ENCODE measurements around the gene ATG12. TPM values are rescaled to one million over a fixed set of nuclear protein-coding genes. Genes with fewer than 3 reads are reported as not detected.

The ATG12 gene
- polyA plus RNA-seq, 1 donor = 74.4 TPM

DNA sequence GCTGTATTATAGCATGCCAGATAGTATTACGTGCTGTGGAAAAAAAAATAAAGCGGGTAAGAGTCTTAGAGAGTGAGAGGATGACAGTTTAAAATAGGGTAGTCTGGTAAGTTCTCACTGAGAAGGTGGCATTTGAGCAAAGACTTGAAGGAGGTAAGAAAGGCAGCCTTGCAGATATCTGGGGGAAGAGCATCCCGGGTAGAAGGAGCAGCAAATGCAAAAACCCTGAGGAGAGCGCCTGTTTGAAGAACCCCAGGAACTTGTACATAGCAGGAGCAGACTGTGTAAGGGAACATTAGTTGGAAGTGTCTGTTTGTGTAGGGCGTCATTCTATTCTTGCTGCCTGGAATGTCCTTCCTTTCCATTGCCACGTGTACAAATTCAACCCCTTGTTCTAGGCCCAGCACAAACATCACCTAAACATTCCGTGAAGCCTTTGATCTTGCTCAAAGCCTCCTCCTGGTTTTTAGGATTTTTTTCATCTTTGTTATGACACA lies 3.0 kb upstream of the ATG12 start:
- WGBS (ENCODE audit: insufficient coverage, low lambda C conversion rate) = 84% methylated on average over 4 of the region's 7 CpGs
- H3K4me1 ChIP-seq (ENCODE audit: control insufficient read depth, insufficient read depth, low read length) = peaks cover 12% of the 10 kb centered on the region
- no peaks in the 10 kb centered on the region for H3K36me3 ChIP-seq (ENCODE audit: control insufficient read depth, insufficient read depth, low read length)
- no peak overlapping the region for H3K4me3 ChIP-seq (ENCODE audit: low read length)
- DNase-seq = no peak
- H3K9me3 ChIP-seq (ENCODE audit: control insufficient read depth, low read depth, low read length) = no peaks in the 10 kb centered on the region
- H3K27ac ChIP-seq (ENCODE audit: low read length) = no peak overlapping the region
- no peaks in the 10 kb centered on the region for H3K27me3 ChIP-seq (ENCODE audit: control insufficient read depth, insufficient read depth, low read length)

DNA sequence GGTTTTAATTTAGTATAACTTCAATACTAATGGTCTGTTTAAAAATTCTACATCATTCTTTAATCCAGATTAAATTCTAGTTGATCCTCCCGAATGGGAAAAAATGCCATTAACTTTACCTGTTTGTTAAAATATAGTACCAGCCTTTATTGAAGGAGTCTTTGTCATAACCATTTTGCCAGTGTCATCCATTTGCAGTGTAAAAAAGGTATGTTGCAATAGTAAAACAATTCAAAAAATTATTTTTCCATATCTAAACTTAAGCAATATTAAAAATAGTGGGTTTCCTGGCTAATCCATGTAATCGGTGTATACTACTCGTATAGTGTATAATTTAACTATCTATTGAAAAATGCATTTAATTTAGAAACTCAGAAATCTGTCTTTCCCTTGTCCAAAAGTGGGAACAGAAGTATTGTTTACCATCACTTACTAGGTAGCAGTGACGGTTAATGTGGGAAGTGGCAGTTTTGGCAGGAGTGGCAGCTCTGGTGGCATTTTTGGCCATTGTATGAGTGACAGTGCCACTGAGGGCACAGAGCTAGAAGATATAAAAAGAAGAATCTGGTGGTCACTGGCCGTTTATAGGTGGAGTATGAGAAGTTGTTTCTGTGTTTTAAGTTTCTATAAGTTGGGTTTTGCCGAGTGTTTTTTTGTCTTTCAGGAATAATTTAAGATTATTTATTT lies 2.2 kb upstream of the ATG12 start:
- DNase-seq = no peak
- WGBS (ENCODE audit: insufficient coverage, low lambda C conversion rate) = 84% methylated on average over 5 of the region's 6 CpGs
- Histone ChIP-seq H3K27ac (ENCODE audit: low read length) (no peak overlapping the region), H3K4me1 (ENCODE audit: control insufficient read depth, insufficient read depth, low read length) (peaks cover 7% of the 10 kb centered on the region), H3K4me3 (ENCODE audit: low read length) (no peak overlapping the region), H3K9me3 (ENCODE audit: control insufficient read depth, low read depth, low read length) (no peaks in the 10 kb centered on the region), H3K27me3 (ENCODE audit: control insufficient read depth, insufficient read depth, low read length) (no peaks in the 10 kb centered on the region), H3K36me3 (ENCODE audit: control insufficient read depth, insufficient read depth, low read length) (no peaks in the 10 kb centered on the region)

DNA sequence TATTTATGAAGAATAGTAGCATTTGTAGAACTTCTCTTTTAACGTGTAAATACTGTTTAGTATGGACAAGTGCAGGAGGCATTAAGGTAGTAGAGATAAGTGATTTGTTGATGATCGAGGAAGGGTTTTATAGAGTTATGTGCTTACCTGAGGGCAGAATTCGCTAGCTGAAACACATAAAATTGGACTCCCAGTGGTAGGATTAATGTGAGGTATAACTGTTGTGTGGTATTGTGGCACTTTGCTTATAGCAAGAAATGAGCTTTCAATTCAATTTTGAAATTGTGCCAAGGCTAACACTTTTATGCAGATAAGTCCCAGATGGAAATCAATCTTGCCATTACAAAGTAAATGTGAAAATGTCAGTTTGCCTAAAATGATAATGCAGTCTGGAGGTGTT lies 1.6 kb upstream of the ATG12 start:
- no peaks in the 10 kb centered on the region for H3K36me3 ChIP-seq (ENCODE audit: control insufficient read depth, insufficient read depth, low read length)
- peaks cover 3% of the 10 kb centered on the region for H3K4me1 ChIP-seq (ENCODE audit: control insufficient read depth, insufficient read depth, low read length)
- peak in 1 of 2 donors; percentile 27 for DNase-seq
- H3K4me3 ChIP-seq (ENCODE audit: low read length) = peak overlapping the region; percentile 92
- no peaks in the 10 kb centered on the region for H3K9me3 ChIP-seq (ENCODE audit: control insufficient read depth, low read depth, low read length)
- whole genome bisulfite sequencing (ENCODE audit: insufficient coverage, low lambda C conversion rate) = no CpG with 5 or more reads among the region's 3 CpGs
- H3K27ac ChIP-seq (ENCODE audit: low read length) = peak overlapping the region; percentile 92
- no peaks in the 10 kb centered on the region for H3K27me3 ChIP-seq (ENCODE audit: control insufficient read depth, insufficient read depth, low read length)

DNA sequence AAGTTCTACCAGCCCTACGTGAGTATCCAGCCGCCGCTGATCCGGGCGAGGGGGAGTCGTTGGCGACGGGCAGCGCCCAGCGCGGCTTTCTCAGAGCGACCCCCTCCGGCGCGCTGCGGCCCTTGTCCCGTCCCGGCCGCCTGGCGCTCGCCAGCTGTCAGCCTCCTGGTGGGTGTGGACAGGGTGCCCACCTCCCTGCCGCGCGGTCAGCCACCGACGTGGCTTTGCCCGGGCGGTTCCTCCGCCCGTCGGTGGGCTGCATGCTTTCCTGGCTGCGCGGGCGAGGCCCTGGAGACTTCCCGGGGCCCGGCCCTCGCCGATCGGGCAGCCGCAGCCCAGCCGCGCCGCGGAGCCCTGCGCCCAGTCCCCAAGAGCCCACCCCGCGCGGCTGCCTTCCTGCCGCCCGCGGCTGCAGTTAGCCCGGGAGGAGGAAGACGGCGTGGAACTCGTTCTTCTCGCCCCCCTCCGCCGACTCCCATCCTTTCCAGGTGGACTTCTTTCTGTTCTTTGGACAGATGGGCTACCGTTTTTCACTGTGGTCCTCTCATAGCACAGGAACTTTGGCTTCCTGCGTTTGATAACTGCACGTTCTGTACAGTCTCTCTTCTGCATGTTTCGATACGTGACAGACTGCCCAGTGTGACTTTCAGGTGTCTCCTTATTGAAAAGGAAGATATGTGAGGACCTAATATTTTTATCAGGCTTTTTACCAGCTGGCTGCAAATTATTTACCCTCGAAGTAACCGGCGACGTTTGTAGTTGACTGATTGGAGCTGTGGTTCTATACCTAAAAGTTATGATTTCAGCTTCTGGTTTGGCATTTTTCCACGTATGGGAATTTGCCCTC lies 947 bp upstream of the ATG12 start:
- WGBS (ENCODE audit: insufficient coverage, low lambda C conversion rate) = 0% methylated on average over 2 of the region's 68 CpGs
- H3K36me3 ChIP-seq (ENCODE audit: control insufficient read depth, insufficient read depth, low read length) = peaks cover 3% of the 10 kb centered on the region
- peak overlapping the region; percentile 92 for H3K27ac ChIP-seq (ENCODE audit: low read length)
- peak overlapping the region; percentile 92 for H3K4me3 ChIP-seq (ENCODE audit: low read length)
- DNase-seq = peak in 1 of 2 donors; percentile 31
- H3K9me3 ChIP-seq (ENCODE audit: control insufficient read depth, low read depth, low read length) = no peaks in the 10 kb centered on the region
- peaks cover 3% of the 10 kb centered on the region for H3K4me1 ChIP-seq (ENCODE audit: control insufficient read depth, insufficient read depth, low read length)
- no peaks in the 10 kb centered on the region for H3K27me3 ChIP-seq (ENCODE audit: control insufficient read depth, insufficient read depth, low read length)

DNA sequence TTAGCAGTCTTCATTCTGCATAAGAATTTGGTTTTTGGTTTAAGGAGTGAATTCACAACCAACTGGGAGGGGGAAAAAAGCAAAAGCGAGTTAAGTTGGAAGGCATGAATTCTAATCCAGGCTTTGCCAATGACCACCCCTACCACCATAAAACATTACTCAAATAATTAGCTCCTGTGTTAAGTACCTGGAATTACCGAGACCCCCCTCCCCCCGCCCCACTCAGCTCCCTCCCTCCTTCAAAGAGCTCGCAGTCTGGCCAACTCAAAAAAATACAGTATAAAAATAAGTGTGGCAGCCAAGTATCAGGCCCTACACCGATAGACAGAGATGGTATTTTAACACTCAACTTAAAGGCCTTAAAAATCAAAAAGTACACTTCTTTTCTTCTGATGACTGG lies 492 bp downstream of the ATG12 start:
- DNase-seq = no peak
- H3K4me1 ChIP-seq (ENCODE audit: control insufficient read depth, insufficient read depth, low read length) = peaks cover 3% of the 10 kb centered on the region
- no peaks in the 10 kb centered on the region for H3K9me3 ChIP-seq (ENCODE audit: control insufficient read depth, low read depth, low read length)
- H3K27ac ChIP-seq (ENCODE audit: low read length) = peak overlapping the region; percentile 92
- 0% methylated on average over 1 of the region's 5 CpGs for WGBS (ENCODE audit: insufficient coverage, low lambda C conversion rate)
- H3K36me3 ChIP-seq (ENCODE audit: control insufficient read depth, insufficient read depth, low read length) = peaks cover 14% of the 10 kb centered on the region
- H3K4me3 ChIP-seq (ENCODE audit: low read length) = peak overlapping the region; percentile 92
- no peaks in the 10 kb centered on the region for H3K27me3 ChIP-seq (ENCODE audit: control insufficient read depth, insufficient read depth, low read length)

DNA sequence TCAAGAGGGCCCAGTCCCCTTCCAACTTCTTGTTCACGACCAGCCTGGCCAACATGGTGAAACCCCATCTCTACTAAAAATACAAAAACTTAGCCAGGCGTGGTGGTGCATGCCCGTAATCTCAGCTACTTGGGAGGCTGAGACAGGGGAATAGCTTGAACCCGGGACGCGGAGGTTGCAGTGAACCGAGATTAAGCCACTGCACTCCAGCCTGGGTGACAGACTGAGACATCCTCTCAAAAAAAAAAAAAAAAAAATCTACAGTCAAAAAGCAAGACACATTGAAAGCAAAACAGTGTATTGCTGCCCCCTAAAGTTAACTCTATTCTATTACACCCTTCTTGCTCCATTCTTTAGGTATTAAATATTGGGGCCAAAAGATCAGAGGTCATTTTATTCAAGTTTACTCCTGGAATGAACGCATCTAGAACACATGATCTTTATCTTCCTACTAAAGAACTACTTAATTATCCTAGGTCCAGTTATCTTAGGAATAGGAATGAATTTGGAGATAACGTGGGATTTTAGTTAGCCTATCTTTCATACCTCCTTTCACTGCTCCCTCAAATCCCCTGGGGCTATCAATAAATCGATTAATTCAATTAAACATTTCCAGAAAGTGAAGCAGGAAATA lies 2.4 kb downstream of the ATG12 start:
- Histone ChIP-seq H3K9me3 (ENCODE audit: control insufficient read depth, low read depth, low read length) (no peaks in the 10 kb centered on the region), H3K4me3 (ENCODE audit: low read length) (no peak overlapping the region), H3K27me3 (ENCODE audit: control insufficient read depth, insufficient read depth, low read length) (no peaks in the 10 kb centered on the region), H3K4me1 (ENCODE audit: control insufficient read depth, insufficient read depth, low read length) (no peaks in the 10 kb centered on the region), H3K36me3 (ENCODE audit: control insufficient read depth, insufficient read depth, low read length) (peaks cover 28% of the 10 kb centered on the region), H3K27ac (ENCODE audit: low read length) (no peak overlapping the region)
- peak in 1 of 2 donors; percentile 60 for DNase-seq
- 17% methylated on average over 2 of the region's 10 CpGs for WGBS (ENCODE audit: insufficient coverage, low lambda C conversion rate)

DNA sequence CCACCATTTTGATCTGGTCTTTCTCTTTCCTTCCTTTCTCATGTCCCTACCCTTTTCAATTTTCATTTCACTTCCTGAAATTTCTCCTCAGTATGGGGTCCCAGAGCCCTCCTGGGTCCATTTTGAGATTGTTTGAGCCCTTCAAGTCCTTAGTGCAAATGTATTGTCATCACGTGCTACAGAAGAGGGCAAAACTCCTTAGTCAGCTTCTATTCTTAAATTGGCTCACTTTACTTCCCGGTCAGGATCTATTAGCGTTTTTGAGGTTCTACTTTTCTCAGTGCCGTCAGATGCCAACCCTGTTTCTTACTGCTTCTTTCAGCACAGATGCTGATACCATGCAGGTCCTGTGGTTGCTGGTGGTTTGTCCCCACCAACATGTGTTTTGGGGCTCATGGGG lies 5.9 kb downstream of the ATG12 start:
- no peak overlapping the region for H3K27ac ChIP-seq (ENCODE audit: low read length)
- peaks cover 38% of the 10 kb centered on the region for H3K36me3 ChIP-seq (ENCODE audit: control insufficient read depth, insufficient read depth, low read length)
- WGBS (ENCODE audit: insufficient coverage, low lambda C conversion rate) = 100% methylated on average over 2 of the region's 4 CpGs
- no peaks in the 10 kb centered on the region for H3K4me1 ChIP-seq (ENCODE audit: control insufficient read depth, insufficient read depth, low read length)
- no peak for DNase-seq
- H3K27me3 ChIP-seq (ENCODE audit: control insufficient read depth, insufficient read depth, low read length) = no peaks in the 10 kb centered on the region
- H3K9me3 ChIP-seq (ENCODE audit: control insufficient read depth, low read depth, low read length) = no peaks in the 10 kb centered on the region
- H3K4me3 ChIP-seq (ENCODE audit: low read length) = no peak overlapping the region

DNA sequence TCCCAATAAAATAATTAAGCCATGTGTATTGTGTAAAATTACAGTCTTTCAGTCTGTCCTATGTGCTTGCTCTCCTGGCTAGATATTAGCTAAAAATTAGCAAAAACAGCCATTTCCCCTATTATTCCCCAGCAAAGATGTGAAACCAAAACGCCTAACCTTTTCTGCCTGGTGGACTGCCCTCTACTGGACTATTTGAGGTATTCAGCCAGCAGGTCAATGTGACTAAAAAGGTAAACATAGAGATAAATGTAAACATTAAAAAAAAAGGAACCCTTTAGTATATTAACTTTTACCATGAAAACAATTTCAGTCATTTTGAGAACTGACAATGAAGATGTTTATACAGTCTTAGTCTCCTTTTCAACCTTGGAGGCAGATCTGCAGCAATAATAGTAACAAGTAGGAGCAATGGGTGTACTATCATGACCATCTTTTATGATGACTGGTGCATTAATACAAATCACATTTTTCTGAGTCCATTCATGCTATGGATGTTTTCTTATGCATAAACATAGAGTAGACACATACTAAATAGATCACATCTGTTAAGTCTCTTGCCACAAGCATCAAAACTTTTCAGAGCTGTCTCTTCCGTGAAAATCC lies 10.1 kb downstream of the ATG12 start:
- H3K4me1 ChIP-seq (ENCODE audit: control insufficient read depth, insufficient read depth, low read length) = no peaks in the 10 kb centered on the region
- no peaks in the 10 kb centered on the region for H3K9me3 ChIP-seq (ENCODE audit: control insufficient read depth, low read depth, low read length)
- no peaks in the 10 kb centered on the region for H3K27me3 ChIP-seq (ENCODE audit: control insufficient read depth, insufficient read depth, low read length)
- WGBS (ENCODE audit: insufficient coverage, low lambda C conversion rate) = no CpG with 5 or more reads among the region's 2 CpGs
- no peak overlapping the region for H3K4me3 ChIP-seq (ENCODE audit: low read length)
- H3K36me3 ChIP-seq (ENCODE audit: control insufficient read depth, insufficient read depth, low read length) = peaks cover 42% of the 10 kb centered on the region
- peak in 1 of 2 donors; percentile 30 for DNase-seq
- no peak overlapping the region for H3K27ac ChIP-seq (ENCODE audit: low read length)

DNA sequence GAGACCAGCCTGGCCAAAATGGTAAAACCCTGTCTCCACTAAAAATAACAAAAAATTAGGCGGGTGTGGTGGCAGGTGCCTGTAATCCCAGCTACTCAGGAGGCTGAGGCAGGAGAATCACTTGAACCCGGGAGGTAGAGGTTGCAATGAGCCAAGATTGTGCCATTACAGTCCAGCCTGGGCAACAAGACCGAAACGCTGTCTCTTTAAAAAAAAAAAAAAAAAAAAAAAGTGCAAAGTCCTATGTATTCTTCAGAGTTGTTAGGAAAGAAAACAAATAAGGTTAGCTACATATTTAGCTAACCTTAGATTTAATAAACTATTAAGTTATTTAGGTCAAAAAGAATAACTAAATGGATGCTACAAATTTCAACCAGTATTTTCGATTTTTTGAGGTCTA lies 11.5 kb downstream of the ATG12 start:
- peaks cover 34% of the 10 kb centered on the region for H3K36me3 ChIP-seq (ENCODE audit: control insufficient read depth, insufficient read depth, low read length)
- WGBS (ENCODE audit: insufficient coverage, low lambda C conversion rate) = 100% methylated on average over 1 of the region's 5 CpGs
- H3K9me3 ChIP-seq (ENCODE audit: control insufficient read depth, low read depth, low read length) = no peaks in the 10 kb centered on the region
- H3K4me3 ChIP-seq (ENCODE audit: low read length) = no peak overlapping the region
- no peaks in the 10 kb centered on the region for H3K4me1 ChIP-seq (ENCODE audit: control insufficient read depth, insufficient read depth, low read length)
- no peak overlapping the region for H3K27ac ChIP-seq (ENCODE audit: low read length)
- DNase-seq = no peak
- no peaks in the 10 kb centered on the region for H3K27me3 ChIP-seq (ENCODE audit: control insufficient read depth, insufficient read depth, low read length)

DNA sequence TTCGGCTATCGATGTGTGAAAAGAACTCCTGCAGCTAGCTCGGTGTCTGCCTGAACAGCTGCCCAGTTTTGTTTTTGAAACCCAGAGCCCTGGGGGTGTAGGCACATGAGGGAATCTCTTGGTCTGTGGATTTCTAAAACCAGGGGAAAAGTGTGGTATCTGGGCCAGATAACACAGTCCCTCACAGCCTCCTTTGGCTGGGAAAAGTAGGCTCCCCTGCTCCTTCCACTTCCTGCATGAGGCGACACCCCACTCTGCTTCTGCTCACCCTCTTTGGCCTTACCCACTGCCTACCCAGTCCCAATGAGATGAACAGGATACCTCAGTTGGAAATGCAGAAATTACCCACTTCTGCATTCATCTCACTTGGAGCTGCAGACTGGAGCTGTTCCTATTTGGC lies 15.4 kb downstream of the ATG12 start:
- Histone ChIP-seq H3K36me3 (ENCODE audit: control insufficient read depth, insufficient read depth, low read length) (peaks cover 19% of the 10 kb centered on the region), H3K27me3 (ENCODE audit: control insufficient read depth, insufficient read depth, low read length) (no peaks in the 10 kb centered on the region), H3K4me3 (ENCODE audit: low read length) (no peak overlapping the region), H3K9me3 (ENCODE audit: control insufficient read depth, low read depth, low read length) (no peaks in the 10 kb centered on the region), H3K27ac (ENCODE audit: low read length) (no peak overlapping the region), H3K4me1 (ENCODE audit: control insufficient read depth, insufficient read depth, low read length) (no peaks in the 10 kb centered on the region)
- WGBS (ENCODE audit: insufficient coverage, low lambda C conversion rate) = 80% methylated on average over 1 of the region's 4 CpGs
- DNase-seq = no peak
